T-cell (primary cell): ENCODE measurements around the gene DSCAM. TPM values are rescaled to one million over a fixed set of nuclear protein-coding genes. Genes with fewer than 3 reads are reported as not detected.

ENCODE experiments used
- ATAC-seq, 4 experiments: fragments of 200-7000 bp in 3 of 4; fragments of 150-1000 bp in 1 of 4; cut with Tn5 transposase; replicated peaks in 1 of 4; 1 replicate in 3 of 4; 2 replicates in 1 of 4; pipeline ENCODE4 v1.10.0; 2021; ENCODE audit warnings: moderate library complexity in 3 of 4, mild to moderate bottlenecking in 2 of 4, moderate number of reproducible peaks in 1 of 4
- CTCF ChIA-PET, 2 donors: fragments of 300-600 bp; sonication (Branson Sonifier 250); formaldehyde crosslinking; loops; one replicate each; lab custom pipeline; 2022; ENCODE audit warnings: antibody characterized with exemption in 2 of 2; lab: Charles Lee
- POLR2A ChIA-PET, 2 donors: fragments of 300-600 bp; sonication (Branson Sonifier 250); formaldehyde crosslinking; loops; one replicate each; lab custom pipeline; 2022; ENCODE audit warnings: antibody characterized with exemption in 2 of 2; lab: Charles Lee
- DNase-seq, 35 experiments: peaks; one replicate each; pipeline versions ENCODE4 v3.0.0 to v3.0.0-alpha.2; 2013 to 2023
- H3K27ac ChIP-seq: one replicate; pipeline ENCODE4 v1.5.1; 2013; ENCODE audit warnings: low read length
- H3K27me3 ChIP-seq, 2 experiments: replicated peaks in 1 of 2; 1 replicate in 1 of 2; 2 replicates in 1 of 2; pipeline versions ENCODE4 v1.6.1 to v1.7.0; 2013; ENCODE audit warnings: low read length in 1 of 2, mixed read lengths in 1 of 2; ENCODE audit not compliant: control insufficient read depth in 2 of 2, insufficient read depth in 2 of 2; ENCODE audit errors: extremely low read depth in 1 of 2
- H3K36me3 ChIP-seq, 2 donors: 1 replicate in 1 of 2; 2 replicates in 1 of 2; pipeline versions ENCODE4 v1.6.1 to v1.7.0; 2013; ENCODE audit warnings: low read length in 1 of 2; ENCODE audit not compliant: control insufficient read depth in 2 of 2, insufficient read depth in 1 of 2; ENCODE audit errors: extremely low read depth in 1 of 2
- H3K4me1 ChIP-seq, 2 experiments: 1 replicate in 1 of 2; 2 replicates in 1 of 2; pipeline versions ENCODE4 v1.6.1 to v1.7.0; 2013; ENCODE audit warnings: low read length in 2 of 2, mixed read lengths in 1 of 2; ENCODE audit not compliant: insufficient read depth in 2 of 2, control insufficient read depth in 1 of 2; ENCODE audit errors: extremely low read depth in 1 of 2
- H3K4me3 ChIP-seq, 2 donors: 1 replicate in 1 of 2; 2 replicates in 1 of 2; pipeline versions ENCODE4 v1.5.1 to v1.7.0; 2013; ENCODE audit warnings: mild to moderate bottlenecking in 2 of 2, low read length in 1 of 2, moderate library complexity in 1 of 2; ENCODE audit not compliant: control insufficient read depth in 1 of 2; ENCODE audit errors: extremely low read depth in 1 of 2
- H3K9me3 ChIP-seq: 2 replicates; pipeline ENCODE4 v1.7.0; 2013
- H3K27ac Mint-ChIP-seq, 2 donors: one replicate each; pipeline ENCODE4 v1.8.0; 2020 to 2021; ENCODE audit warnings: mild to moderate bottlenecking in 2 of 2, mixed read lengths in 2 of 2
- H3K27me3 Mint-ChIP-seq, 2 donors: one replicate each; pipeline ENCODE4 v1.8.0; 2021 to 2022; ENCODE audit warnings: mixed read lengths in 2 of 2
- H3K36me3 Mint-ChIP-seq: one replicate; pipeline ENCODE4 v1.8.0; 2021; ENCODE audit warnings: mixed read lengths
- H3K4me1 Mint-ChIP-seq, 3 donors: one replicate each; pipeline ENCODE4 v1.8.0; 2020 to 2022; ENCODE audit warnings: mixed read lengths in 3 of 3, mild to moderate bottlenecking in 1 of 3
- H3K4me3 Mint-ChIP-seq, 3 donors: one replicate each; pipeline ENCODE4 v1.8.0; 2020 to 2022; ENCODE audit warnings: mild to moderate bottlenecking in 3 of 3, mixed read lengths in 3 of 3, moderate library complexity in 3 of 3
- H3K9me3 Mint-ChIP-seq, 3 donors: one replicate each; pipeline ENCODE4 v1.8.0; 2020 to 2022; ENCODE audit warnings: mixed read lengths in 3 of 3
- WGBS: methylation state at CpG from one replicate; pipeline ENCODE4 v1.1.5; 2013; ENCODE audit warnings: missing lambda C conversion rate; ENCODE audit not compliant: insufficient coverage; 5-methylcytosine and 5-hydroxymethylcytosine counted together
- total RNA-seq, 35 experiments: library from RNA in 6 of 35; stranded (reverse) in 6 of 35; fragments of 120-200 nt in 1 of 35; gene quantifications; one replicate each; pipeline versions ENCODE4 v1.2.1 to v1.2.4 and lab custom pipeline; 2013 to 2026

Gene DSCAM
- total RNA-seq, 5 donors from 2014 or later (not counting 1 experiment from before 2014, with no cell fraction given) = not detected

GRCh38 chr21:40517646-40518045, 329.3 kb downstream of the DSCAM start:
- DNase-seq (no peak), ATAC-seq (no peak)
- Mint-ChIP-seq H3K27ac (no peak overlapping the region), H3K4me1 (no peaks in the 10 kb centered on the region), H3K9me3 (peaks cover 2 to 13% (median 8%) of the 10 kb centered on the region in 3 donors), H3K27me3 (no peaks in the 10 kb centered on the region), H3K36me3 (no peaks in the 10 kb centered on the region), H3K4me3 (no peak overlapping the region)
- Histone ChIP-seq H3K27me3 (no peaks in the 10 kb centered on the region), H3K27ac (no peak overlapping the region), H3K4me1 (no peaks in the 10 kb centered on the region), H3K9me3 (no peaks in the 10 kb centered on the region), H3K4me3 (no peak overlapping the region), H3K36me3 (no peaks in the 10 kb centered on the region)
- ChIA-PET CTCF (no interaction called here), POLR2A (no interaction called here)

- peaks cover 2 to 19% (median 8%) of the 10 kb centered on the region in 3 donors for H3K9me3 Mint-ChIP-seq
- no peaks in the 10 kb centered on the region for H3K27me3 Mint-ChIP-seq
- WGBS = 26% methylated on average over 7 of the region's 8 CpGs
- Histone ChIP-seq H3K27ac (no peak overlapping the region), H3K27me3 (no peaks in the 10 kb centered on the region), H3K4me3 (no peak overlapping the region), H3K36me3 (no peaks in the 10 kb centered on the region), H3K9me3 (no peaks in the 10 kb centered on the region), H3K4me1 (no peaks in the 10 kb centered on the region)
- no peak overlapping the region for H3K4me3 Mint-ChIP-seq
- no peaks in the 10 kb centered on the region for H3K36me3 Mint-ChIP-seq
- POLR2A ChIA-PET = no interaction called here
- CTCF ChIA-PET = no interaction called here
- ATAC-seq (no peak), DNase-seq (no peak)
- no peak overlapping the region for H3K27ac Mint-ChIP-seq
- H3K4me1 Mint-ChIP-seq = no peaks in the 10 kb centered on the region
These were observed 330.6 kb downstream of the DSCAM start for GRCh38 chr21:40516335-40516734.

- H3K27me3 ChIP-seq = no peaks in the 10 kb centered on the region
- ATAC-seq = no peak
- H3K9me3 Mint-ChIP-seq = peaks cover 2 to 19% (median 8%) of the 10 kb centered on the region in 3 donors
- no peak overlapping the region for H3K27ac ChIP-seq
- no peak overlapping the region for H3K4me3 Mint-ChIP-seq
- no peaks in the 10 kb centered on the region for H3K4me1 ChIP-seq
- no peak overlapping the region for H3K4me3 ChIP-seq
- no peaks in the 10 kb centered on the region for H3K27me3 Mint-ChIP-seq
- no peak overlapping the region for H3K27ac Mint-ChIP-seq
- no peaks in the 10 kb centered on the region for H3K4me1 Mint-ChIP-seq
- no peak for DNase-seq
- H3K36me3 Mint-ChIP-seq = no peaks in the 10 kb centered on the region
- 100% methylated on average over 4 of the region's 11 CpGs for WGBS
- no peaks in the 10 kb centered on the region for H3K9me3 ChIP-seq
- ChIA-PET POLR2A (no interaction called here), CTCF (no interaction called here)
- H3K36me3 ChIP-seq = no peaks in the 10 kb centered on the region
These were observed 334.4 kb downstream of the DSCAM start for GRCh38 chr21:40512590-40512989.

GRCh38 chr21:40507978-40508377, 339.0 kb downstream of the DSCAM start:
- peaks cover 0 to 6% of the 10 kb centered on the region in 2 donors for H3K27me3 Mint-ChIP-seq
- H3K4me1 ChIP-seq = no peaks in the 10 kb centered on the region
- no peak overlapping the region for H3K4me3 Mint-ChIP-seq
- H3K27me3 ChIP-seq = no peaks in the 10 kb centered on the region
- peaks cover 0 to 7% (median under 1%) of the 10 kb centered on the region in 3 donors for H3K9me3 Mint-ChIP-seq
- H3K4me3 ChIP-seq = no peak overlapping the region
- no peaks in the 10 kb centered on the region for H3K36me3 Mint-ChIP-seq
- ChIA-PET POLR2A (no interaction called here), CTCF (no interaction called here)
- H3K4me1 Mint-ChIP-seq = no peaks in the 10 kb centered on the region
- no peak overlapping the region for H3K27ac ChIP-seq
- no peak for DNase-seq
- H3K36me3 ChIP-seq = no peaks in the 10 kb centered on the region
- WGBS = no CpG with 5 or more reads among the region's 2 CpGs
- no peak overlapping the region for H3K27ac Mint-ChIP-seq
- no peak for ATAC-seq
- H3K9me3 ChIP-seq = no peaks in the 10 kb centered on the region

- Mint-ChIP-seq H3K4me3 (no peak overlapping the region), H3K9me3 (no peaks in the 10 kb centered on the region), H3K36me3 (no peaks in the 10 kb centered on the region), H3K4me1 (no peaks in the 10 kb centered on the region), H3K27me3 (peaks cover 0 to 6% of the 10 kb centered on the region in 2 donors), H3K27ac (no peak overlapping the region)
- Histone ChIP-seq H3K27ac (no peak overlapping the region), H3K4me3 (no peak overlapping the region), H3K9me3 (no peaks in the 10 kb centered on the region), H3K36me3 (no peaks in the 10 kb centered on the region), H3K27me3 (no peaks in the 10 kb centered on the region), H3K4me1 (no peaks in the 10 kb centered on the region)
- DNase-seq (no peak), ATAC-seq (no peak)
- ChIA-PET CTCF (no interaction called here), POLR2A (no interaction called here)
- 83% methylated on average over 1 of the region's 5 CpGs for WGBS
These were observed 341.3 kb downstream of the DSCAM start for GRCh38 chr21:40505681-40506080.

GRCh38 chr21:40505244-40505643, 341.7 kb downstream of the DSCAM start:
- Histone ChIP-seq H3K36me3 (no peaks in the 10 kb centered on the region), H3K4me3 (no peak overlapping the region), H3K4me1 (no peaks in the 10 kb centered on the region), H3K9me3 (no peaks in the 10 kb centered on the region), H3K27ac (no peak overlapping the region), H3K27me3 (no peaks in the 10 kb centered on the region)
- ChIA-PET POLR2A (no interaction called here), CTCF (no interaction called here)
- Mint-ChIP-seq H3K27ac (no peak overlapping the region), H3K4me1 (no peaks in the 10 kb centered on the region), H3K9me3 (no peaks in the 10 kb centered on the region), H3K27me3 (peaks cover 0 to 6% of the 10 kb centered on the region in 2 donors), H3K4me3 (no peak overlapping the region), H3K36me3 (no peaks in the 10 kb centered on the region)
- DNase-seq (no peak), ATAC-seq (no peak)

GRCh38 chr21:40504825-40505224, 342.1 kb downstream of the DSCAM start:
- ChIA-PET CTCF (no interaction called here), POLR2A (no interaction called here)
- H3K9me3 Mint-ChIP-seq = no peaks in the 10 kb centered on the region
- Histone ChIP-seq H3K27ac (no peak overlapping the region), H3K4me3 (no peak overlapping the region), H3K27me3 (no peaks in the 10 kb centered on the region), H3K9me3 (no peaks in the 10 kb centered on the region), H3K36me3 (no peaks in the 10 kb centered on the region), H3K4me1 (no peaks in the 10 kb centered on the region)
- no peak overlapping the region for H3K4me3 Mint-ChIP-seq
- no peaks in the 10 kb centered on the region for H3K4me1 Mint-ChIP-seq
- peaks cover 0 to 6% of the 10 kb centered on the region in 2 donors for H3K27me3 Mint-ChIP-seq
- no CpG with 5 or more reads among the region's 1 CpG for WGBS
- no peak overlapping the region for H3K27ac Mint-ChIP-seq
- no peaks in the 10 kb centered on the region for H3K36me3 Mint-ChIP-seq
- DNase-seq (no peak), ATAC-seq (no peak)
